Astrocyte (in vitro differentiated cells and primary cell): Measurements from ENCODE around the gene C15orf39.

Experiments
- CTCF ChIP-seq: IDR thresholded peaks from 2 replicates; pipeline ENCODE4 v1.5.1; 2011; ENCODE audit warnings: low read depth, mild to moderate bottlenecking, inconsistent platforms, low read length, moderate library complexity; ENCODE audit not compliant: insufficient read depth
- EZH2 ChIP-seq: IDR thresholded peaks from 2 replicates; pipeline ENCODE4 v1.6.1; 2012; ENCODE audit warnings: mild to moderate bottlenecking, low read length, inconsistent platforms; ENCODE audit not compliant: insufficient read depth

- no peak for TF ChIP-seq CTCF
- no peak for TF ChIP-seq EZH2
Observed at GRCh38 chr15:75225951-75226732, 24.5 kb downstream of the C15orf39 start.
